Neural progenitor cell (in vitro differentiated cells): Measurements from ENCODE around the gene FYB2.

Experiments
- CTCF ChIP-seq: fragments of 200-600 bp; sonication (generic); IDR thresholded peaks from 2 replicates; pipeline ENCODE4 v1.5.1; 2017; ENCODE audit warnings: antibody characterized with exemption, mild to moderate bottlenecking
- EZH2 ChIP-seq: fragments of 200-600 bp; sonication (generic); IDR thresholded peaks from 2 replicates; pipeline ENCODE4 v1.6.1; 2017; ENCODE audit warnings: antibody characterized with exemption, mild to moderate bottlenecking, moderate library complexity
- EZH2phosphoT487 ChIP-seq: fragments of 200-600 bp; sonication (generic); IDR thresholded peaks from 2 replicates; pipeline ENCODE4 v1.6.1; 2017; ENCODE audit warnings: antibody characterized with exemption

DNA sequence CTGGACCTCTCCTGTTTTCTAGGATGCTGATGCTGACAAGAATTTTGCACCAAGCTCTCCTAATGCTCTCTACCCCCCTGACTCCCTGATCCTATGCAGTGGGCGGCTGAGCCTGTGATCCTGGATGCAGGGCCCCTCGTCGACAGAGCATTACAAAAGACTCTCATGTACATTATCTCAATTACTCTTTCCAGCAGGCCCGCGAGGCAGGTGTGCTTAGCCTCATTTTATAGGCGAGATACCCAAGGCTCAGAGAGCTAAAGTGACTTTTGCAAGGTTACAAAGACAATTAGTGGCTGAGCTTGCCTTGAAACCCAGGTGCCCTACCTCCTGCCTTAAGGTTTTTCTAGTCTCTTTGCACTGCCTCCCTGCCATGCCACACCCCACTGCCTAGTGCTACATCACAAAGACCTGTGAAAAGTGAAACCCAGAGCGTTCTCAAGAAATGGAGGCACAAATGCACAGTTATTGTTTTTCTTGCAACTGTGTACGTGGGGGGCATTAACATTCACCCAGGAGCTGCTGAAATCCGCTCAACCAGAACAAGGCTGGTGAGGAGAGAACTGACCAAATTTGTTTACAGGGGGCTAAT lies 25.4 kb upstream of the FYB2 start:
- TF ChIP-seq CTCF (no peak), EZH2phosphoT487 (no peak), EZH2 (no peak)
